IgD-negative memory B cell (primary cell): Measurements from ENCODE around the gene CLDN17. TPM values are rescaled to one million over a fixed set of nuclear protein-coding genes. Genes with fewer than 3 reads are reported as not detected.

Experiments used
- H3K27ac Mint-ChIP-seq, 3 donors: one replicate each; pipeline ENCODE4 v1.8.0; 2020 to 2022; ENCODE audit warnings: mild to moderate bottlenecking in 3 of 3, mixed read lengths in 3 of 3, moderate library complexity in 1 of 3
- H3K27me3 Mint-ChIP-seq: one replicate; pipeline ENCODE4 v1.8.0; 2021; ENCODE audit warnings: mixed read lengths
- H3K36me3 Mint-ChIP-seq: one replicate; pipeline ENCODE4 v1.8.0; 2020; ENCODE audit warnings: mild to moderate bottlenecking, mixed read lengths
- H3K4me1 Mint-ChIP-seq, 3 donors: one replicate each; pipeline ENCODE4 v1.8.0; 2020 to 2022; ENCODE audit warnings: mixed read lengths in 3 of 3, mild to moderate bottlenecking in 1 of 3
- H3K4me3 Mint-ChIP-seq, 4 donors: one replicate each; pipeline ENCODE4 v1.8.0; 2020 to 2022; ENCODE audit warnings: mild to moderate bottlenecking in 4 of 4, mixed read lengths in 4 of 4, moderate library complexity in 3 of 4
- H3K9me3 Mint-ChIP-seq, 3 donors: one replicate each; pipeline ENCODE4 v1.8.0; 2020 to 2021; ENCODE audit warnings: mixed read lengths in 3 of 3, mild to moderate bottlenecking in 1 of 3
- polyA plus RNA-seq: library from polyadenylated mRNA; unstranded; fragments of 300-500 nt; fragmentation: Illumina TruSeq; gene quantifications from one replicate; pipeline ENCODE4 v1.2.3, GENCODE V29; 2021

The CLDN17 gene, protein sequence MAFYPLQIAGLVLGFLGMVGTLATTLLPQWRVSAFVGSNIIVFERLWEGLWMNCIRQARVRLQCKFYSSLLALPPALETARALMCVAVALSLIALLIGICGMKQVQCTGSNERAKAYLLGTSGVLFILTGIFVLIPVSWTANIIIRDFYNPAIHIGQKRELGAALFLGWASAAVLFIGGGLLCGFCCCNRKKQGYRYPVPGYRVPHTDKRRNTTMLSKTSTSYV
- polyA plus RNA-seq = not detected

DNA sequence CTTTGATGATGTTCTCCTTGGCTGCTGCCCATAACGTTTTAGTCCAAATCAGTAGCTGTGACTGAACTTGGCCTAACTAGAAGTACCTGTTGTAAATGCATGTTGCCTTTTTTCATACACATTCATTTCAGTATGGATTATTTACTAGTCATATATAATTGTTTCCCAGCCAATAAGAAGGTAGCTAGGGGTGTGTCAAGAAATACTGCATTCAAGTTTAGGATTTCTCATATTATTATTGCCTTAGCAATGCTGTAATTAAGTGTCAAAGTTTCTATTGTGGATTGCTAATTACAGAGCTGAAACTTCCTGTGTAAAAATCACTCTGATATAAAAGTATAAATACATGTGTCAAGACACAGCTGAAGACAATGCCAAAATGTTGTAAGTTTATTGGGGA lies at the start of gene CLDN17:
CLDN17 (minus strand) TSS at position 101 of the 400 bp plus-strand sequence. CDS start 188 bp downstream, outside the sequence.
- peaks cover 2% of the 10 kb centered on the region for H3K36me3 Mint-ChIP-seq
- no peaks in the 10 kb centered on the region for H3K4me1 Mint-ChIP-seq
- H3K4me3 Mint-ChIP-seq = no peak within 1 kb of the TSS
- no peaks in the 10 kb centered on the region for H3K27me3 Mint-ChIP-seq
- H3K9me3 Mint-ChIP-seq = peaks cover 0 to 14% (median 5%) of the 10 kb centered on the region in 3 donors
- no peak within 1 kb of the TSS for H3K27ac Mint-ChIP-seq

- Mint-ChIP-seq H3K4me1 (no peaks in the 10 kb centered on the region), H3K27ac (peak within 1 kb of the TSS in 1 of 3 donors; percentile 53), H3K4me3 (no peak within 1 kb of the TSS), H3K36me3 (no peaks in the 10 kb centered on the region), H3K9me3 (peaks cover 1 to 5% (median 2%) of the 10 kb centered on the region in 3 donors), H3K27me3 (no peaks in the 10 kb centered on the region)
These were observed 49.6 kb upstream of the CLDN17 start, which contains the start of gene CLDN8 for GRCh38 chr21:30216041-30216723. TSS of gene CLDN8 (minus strand) at chr21:30216097. CDS start at chr21:30215925, 172 bp downstream.

DNA sequence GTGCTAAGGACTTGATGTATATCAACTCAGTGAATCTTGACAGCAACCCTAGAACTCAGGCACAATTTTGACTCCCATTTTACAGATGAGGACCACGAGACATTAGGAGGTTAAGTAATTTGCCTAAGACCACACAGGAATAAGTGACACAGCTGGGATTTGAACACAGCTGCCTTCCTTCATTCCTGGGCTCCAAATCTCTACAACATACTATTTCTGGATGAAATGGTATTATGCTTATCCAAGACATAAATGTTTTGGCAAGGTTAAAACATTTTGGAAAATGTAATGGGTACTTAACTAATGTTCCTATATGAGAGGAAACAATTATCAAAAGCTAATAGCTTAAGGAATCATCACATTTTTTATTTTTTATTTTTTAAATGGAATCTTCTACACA lies 44.5 kb upstream of the CLDN17 start:
- Mint-ChIP-seq H3K36me3 (no peaks in the 10 kb centered on the region), H3K9me3 (peaks cover 0 to 5% (median 5%) of the 10 kb centered on the region in 3 donors), H3K27ac (no peak overlapping the region), H3K27me3 (no peaks in the 10 kb centered on the region), H3K4me1 (no peaks in the 10 kb centered on the region), H3K4me3 (no peak overlapping the region)

DNA sequence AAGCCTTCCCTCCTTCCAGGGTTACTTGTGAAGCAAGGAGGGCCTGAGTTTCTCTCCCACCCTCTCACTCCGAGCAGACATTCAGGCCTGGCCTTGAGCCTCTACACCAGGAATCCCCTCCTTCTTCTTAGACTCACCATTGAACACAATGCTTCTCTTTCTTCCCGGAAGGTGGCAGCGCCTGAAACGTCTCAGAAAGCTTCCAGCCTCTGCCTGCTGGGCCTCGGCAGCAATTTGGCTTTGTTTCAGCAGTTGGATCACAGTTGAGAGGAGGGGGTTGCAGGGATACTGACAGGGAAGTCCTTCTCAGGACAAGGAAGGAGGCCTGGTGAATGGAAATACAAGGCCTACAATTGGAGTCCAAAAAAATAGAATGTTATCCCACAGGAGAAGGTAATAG lies 43.0 kb upstream of the CLDN17 start:
- no peaks in the 10 kb centered on the region for H3K36me3 Mint-ChIP-seq
- H3K4me3 Mint-ChIP-seq = no peak overlapping the region
- H3K9me3 Mint-ChIP-seq = peaks cover 0 to 8% (median 5%) of the 10 kb centered on the region in 3 donors
- no peak overlapping the region for H3K27ac Mint-ChIP-seq
- H3K4me1 Mint-ChIP-seq = no peaks in the 10 kb centered on the region
- no peaks in the 10 kb centered on the region for H3K27me3 Mint-ChIP-seq

- Mint-ChIP-seq H3K4me3 (no peak overlapping the region), H3K27ac (peak overlapping the region in 1 of 3 donors; percentile 77), H3K4me1 (no peaks in the 10 kb centered on the region), H3K36me3 (no peaks in the 10 kb centered on the region), H3K9me3 (peaks cover 0 to 5% (median 3%) of the 10 kb centered on the region in 3 donors), H3K27me3 (no peaks in the 10 kb centered on the region)
These were observed 40.6 kb upstream of the CLDN17 start for GRCh38 chr21:30207252-30207579.

GRCh38 chr21:30206551-30207251 lies 40.1 kb upstream of the CLDN17 start:
- Mint-ChIP-seq H3K27ac (peak overlapping the region in 1 of 3 donors; percentile 77), H3K27me3 (no peaks in the 10 kb centered on the region), H3K36me3 (no peaks in the 10 kb centered on the region), H3K4me3 (no peak overlapping the region), H3K4me1 (no peaks in the 10 kb centered on the region), H3K9me3 (peaks cover 0 to 5% (median 3%) of the 10 kb centered on the region in 3 donors)

DNA sequence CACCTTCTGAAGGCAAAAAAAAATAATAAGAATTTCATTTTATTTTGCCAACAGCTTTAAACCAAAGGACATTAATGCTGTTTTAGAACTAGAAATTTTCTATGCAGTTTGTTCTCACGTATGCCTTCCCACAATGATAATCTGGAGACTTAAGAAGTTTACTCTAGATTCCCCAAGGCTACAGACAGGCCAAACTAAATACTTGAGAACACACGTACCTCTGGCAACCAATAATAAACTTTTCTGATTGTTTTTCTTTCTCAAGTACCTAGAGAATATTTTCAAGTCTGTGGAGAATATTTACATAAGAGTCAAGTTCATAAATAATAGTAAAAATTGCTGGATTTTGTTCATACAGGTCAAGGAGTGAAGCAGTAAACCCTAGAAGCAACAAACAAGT lies 33.4 kb upstream of the CLDN17 start:
- H3K4me1 Mint-ChIP-seq = no peaks in the 10 kb centered on the region
- no peaks in the 10 kb centered on the region for H3K27me3 Mint-ChIP-seq
- H3K36me3 Mint-ChIP-seq = no peaks in the 10 kb centered on the region
- H3K27ac Mint-ChIP-seq = no peak overlapping the region
- peaks cover 0 to 2% (median 0%) of the 10 kb centered on the region in 3 donors for H3K9me3 Mint-ChIP-seq
- H3K4me3 Mint-ChIP-seq = no peak overlapping the region

GRCh38 chr21:30194701-30195299 lies 28.2 kb upstream of the CLDN17 start:
- Mint-ChIP-seq H3K36me3 (no peaks in the 10 kb centered on the region), H3K27me3 (no peaks in the 10 kb centered on the region), H3K27ac (no peak overlapping the region), H3K4me3 (no peak overlapping the region), H3K4me1 (peaks cover 0 to 2% (median 0%) of the 10 kb centered on the region in 3 donors), H3K9me3 (peaks cover 0 to 4% (median 3%) of the 10 kb centered on the region in 3 donors)

DNA sequence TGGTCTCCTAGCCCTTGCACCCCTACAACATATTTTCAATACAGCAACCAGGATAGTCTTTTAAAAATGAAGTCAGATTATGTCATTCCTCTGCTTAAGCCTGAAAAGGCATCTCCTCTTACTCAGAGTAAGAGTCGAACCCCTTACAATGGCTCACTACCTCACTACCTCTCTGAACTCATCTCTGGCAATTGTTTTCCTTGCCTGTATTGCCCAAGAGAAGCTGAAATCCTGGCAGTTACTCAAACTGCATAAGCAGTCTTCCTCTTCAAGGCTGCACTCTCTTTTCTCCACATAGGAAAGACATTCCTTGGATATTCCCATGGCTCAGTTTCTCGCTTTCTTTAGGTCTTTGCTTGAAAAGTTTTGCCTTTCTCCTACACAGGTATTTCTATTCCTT lies 26.6 kb upstream of the CLDN17 start:
- Mint-ChIP-seq H3K27ac (no peak overlapping the region), H3K9me3 (peaks cover 0 to 3% (median 3%) of the 10 kb centered on the region in 3 donors), H3K4me3 (no peak overlapping the region), H3K27me3 (no peaks in the 10 kb centered on the region), H3K4me1 (peaks cover 0 to 2% (median 0%) of the 10 kb centered on the region in 3 donors), H3K36me3 (no peaks in the 10 kb centered on the region)

GRCh38 chr21:30190554-30190953 lies 23.9 kb upstream of the CLDN17 start:
- Mint-ChIP-seq H3K9me3 (peaks cover 0 to 3% (median 3%) of the 10 kb centered on the region in 3 donors), H3K4me1 (peaks cover 0 to 2% (median 0%) of the 10 kb centered on the region in 3 donors), H3K36me3 (no peaks in the 10 kb centered on the region), H3K27ac (peak overlapping the region in 1 of 3 donors; percentile 48), H3K4me3 (peak overlapping the region in 1 of 4 donors; percentile 14), H3K27me3 (no peaks in the 10 kb centered on the region)

- Mint-ChIP-seq H3K4me3 (no peak overlapping the region), H3K4me1 (peaks cover 0 to 2% (median 0%) of the 10 kb centered on the region in 3 donors), H3K27me3 (no peaks in the 10 kb centered on the region), H3K36me3 (no peaks in the 10 kb centered on the region), H3K27ac (no peak overlapping the region), H3K9me3 (peaks cover 0 to 3% (median 3%) of the 10 kb centered on the region in 3 donors)
These were observed 23.2 kb upstream of the CLDN17 start for GRCh38 chr21:30189773-30190172.

GRCh38 chr21:30186242-30186641 lies 19.6 kb upstream of the CLDN17 start:
- Mint-ChIP-seq H3K27me3 (no peaks in the 10 kb centered on the region), H3K36me3 (no peaks in the 10 kb centered on the region), H3K27ac (no peak overlapping the region), H3K4me3 (no peak overlapping the region), H3K4me1 (no peaks in the 10 kb centered on the region), H3K9me3 (peaks cover 0 to 1% (median 0%) of the 10 kb centered on the region in 3 donors)

GRCh38 chr21:30168086-30168485 lies 1.5 kb upstream of the CLDN17 start:
- Mint-ChIP-seq H3K36me3 (peaks cover 2% of the 10 kb centered on the region), H3K4me1 (no peaks in the 10 kb centered on the region), H3K27ac (no peak overlapping the region), H3K4me3 (no peak overlapping the region), H3K9me3 (peaks cover 2 to 14% (median 5%) of the 10 kb centered on the region in 3 donors), H3K27me3 (no peaks in the 10 kb centered on the region)

DNA sequence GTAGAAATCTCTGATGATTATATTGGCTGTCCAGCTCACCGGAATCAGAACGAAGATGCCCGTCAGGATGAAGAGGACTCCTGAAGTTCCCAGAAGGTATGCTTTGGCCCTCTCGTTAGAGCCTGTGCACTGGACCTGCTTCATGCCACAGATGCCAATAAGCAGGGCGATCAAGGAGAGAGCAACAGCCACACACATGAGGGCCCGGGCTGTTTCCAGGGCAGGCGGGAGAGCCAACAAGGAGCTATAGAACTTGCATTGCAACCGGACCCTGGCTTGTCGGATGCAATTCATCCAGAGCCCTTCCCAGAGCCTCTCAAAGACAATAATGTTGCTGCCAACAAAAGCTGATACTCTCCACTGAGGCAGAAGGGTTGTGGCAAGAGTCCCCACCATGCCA lies 434 bp downstream of the CLDN17 start:
- Mint-ChIP-seq H3K27ac (no peak overlapping the region), H3K36me3 (peaks cover 2% of the 10 kb centered on the region), H3K4me3 (no peak overlapping the region), H3K9me3 (peaks cover under 1 to 14% (median 3%) of the 10 kb centered on the region in 3 donors), H3K27me3 (no peaks in the 10 kb centered on the region), H3K4me1 (no peaks in the 10 kb centered on the region)

DNA sequence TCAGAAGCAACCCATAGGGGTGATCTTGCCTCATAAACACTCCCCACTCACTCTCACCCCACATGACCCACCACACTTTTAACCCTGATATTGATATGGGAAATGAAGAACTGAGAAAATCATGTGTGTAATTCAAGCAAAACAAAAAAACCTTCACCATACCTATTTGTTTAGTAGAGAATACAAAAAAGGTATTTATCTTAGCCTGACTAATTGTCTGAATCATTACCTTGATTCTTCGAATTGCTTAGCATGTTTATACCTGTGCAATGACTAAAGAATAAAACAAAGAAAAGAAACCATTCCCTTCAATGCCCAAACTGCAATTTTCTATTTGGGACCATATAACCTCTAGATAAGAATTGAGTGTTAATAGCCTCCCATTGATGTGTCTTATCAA lies 1.8 kb downstream of the CLDN17 start:
- Mint-ChIP-seq H3K4me1 (no peaks in the 10 kb centered on the region), H3K4me3 (no peak overlapping the region), H3K27me3 (no peaks in the 10 kb centered on the region)

More for the DNA sequence above, 1.8 kb downstream of the CLDN17 start:
- Mint-ChIP-seq H3K36me3 (peaks cover 4% of the 10 kb centered on the region), H3K9me3 (peaks cover 2 to 5% (median 3%) of the 10 kb centered on the region in 3 donors), H3K27ac (no peak overlapping the region)
